ENCODE results near the gene APCDD1. TPM values are rescaled to one million over a fixed set of nuclear protein-coding genes. Genes with fewer than 3 reads are reported as not detected.

The APCDD1 gene
- total RNA-seq, 1 donor from 2014 or later, result 1.9 TPM

DNA sequence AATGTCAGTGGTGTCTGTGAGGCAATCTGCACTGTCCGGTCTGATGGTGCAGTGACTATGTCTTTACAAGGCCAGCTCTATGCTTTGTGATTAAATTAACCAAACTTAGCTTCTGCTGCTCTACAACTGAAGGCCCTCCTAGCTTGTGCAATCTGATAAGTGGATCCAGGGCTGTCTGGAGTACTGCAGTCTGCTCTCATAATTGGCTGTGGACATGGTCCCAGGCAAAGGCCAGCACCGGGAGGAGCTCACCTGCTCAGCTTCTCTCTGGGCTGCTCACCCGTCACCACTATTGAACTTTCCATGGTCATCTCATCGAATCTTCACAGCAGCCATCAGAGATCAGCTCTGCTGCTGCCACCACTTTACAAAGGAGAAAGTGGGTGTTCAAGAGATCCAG, 13.0 kb upstream of the APCDD1 start:
- peaks cover 8% of the 10 kb centered on the region for H3K4me1 ChIP-seq
- H3K36me3 ChIP-seq, result no peaks in the 10 kb centered on the region
- H2AFZ ChIP-seq (replicated peaks), result no peak overlapping the region
- H3K4me3 Mint-ChIP-seq, result no peak overlapping the region
- peaks cover 29% of the 10 kb centered on the region for H3K4me1 Mint-ChIP-seq
- no peak overlapping the region for H3K27ac Mint-ChIP-seq
- H3K9me3 ChIP-seq (ENCODE audit: low read depth), result no peaks in the 10 kb centered on the region
- H3K36me3 Mint-ChIP-seq, result no peaks in the 10 kb centered on the region
- peaks cover 6% of the 10 kb centered on the region for H3K9me3 Mint-ChIP-seq
- TF ChIP-seq EZH2 (IDR thresholded peaks at IDR 0.05) (no peak), EZH2phosphoT487 (IDR thresholded peaks at IDR 0.05) (no peak)
- TF ChIP-seq, protein P1, sequence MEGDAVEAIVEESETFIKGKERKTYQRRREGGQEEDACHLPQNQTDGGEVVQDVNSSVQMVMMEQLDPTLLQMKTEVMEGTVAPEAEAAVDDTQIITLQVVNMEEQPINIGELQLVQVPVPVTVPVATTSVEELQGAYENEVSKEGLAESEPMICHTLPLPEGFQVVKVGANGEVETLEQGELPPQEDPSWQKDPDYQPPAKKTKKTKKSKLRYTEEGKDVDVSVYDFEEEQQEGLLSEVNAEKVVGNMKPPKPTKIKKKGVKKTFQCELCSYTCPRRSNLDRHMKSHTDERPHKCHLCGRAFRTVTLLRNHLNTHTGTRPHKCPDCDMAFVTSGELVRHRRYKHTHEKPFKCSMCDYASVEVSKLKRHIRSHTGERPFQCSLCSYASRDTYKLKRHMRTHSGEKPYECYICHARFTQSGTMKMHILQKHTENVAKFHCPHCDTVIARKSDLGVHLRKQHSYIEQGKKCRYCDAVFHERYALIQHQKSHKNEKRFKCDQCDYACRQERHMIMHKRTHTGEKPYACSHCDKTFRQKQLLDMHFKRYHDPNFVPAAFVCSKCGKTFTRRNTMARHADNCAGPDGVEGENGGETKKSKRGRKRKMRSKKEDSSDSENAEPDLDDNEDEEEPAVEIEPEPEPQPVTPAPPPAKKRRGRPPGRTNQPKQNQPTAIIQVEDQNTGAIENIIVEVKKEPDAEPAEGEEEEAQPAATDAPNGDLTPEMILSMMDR (IDR thresholded peaks at IDR 0.05), result no peak
- H3K27me3 ChIP-seq, result no peaks in the 10 kb centered on the region
- H3K27me3 Mint-ChIP-seq (ENCODE audit: insufficient read depth, low read depth), result peaks cover 2% of the 10 kb centered on the region
- H3K27ac ChIP-seq, result no peak overlapping the region
- no peaks in the 10 kb centered on the region for H3K79me2 ChIP-seq (ENCODE audit: low read depth)
- H3K4me3 ChIP-seq, result no peak overlapping the region
- no peaks in the 10 kb centered on the region for H3F3A ChIP-seq (ENCODE audit: low read depth)
- no peak for DNase-seq (ENCODE audit: low spot score)
- no peak overlapping the region for H3K9ac ChIP-seq
- H4K20me1 ChIP-seq (ENCODE audit: low read depth), result no peaks in the 10 kb centered on the region
- H3K4me2 ChIP-seq, result no peak overlapping the region

DNA sequence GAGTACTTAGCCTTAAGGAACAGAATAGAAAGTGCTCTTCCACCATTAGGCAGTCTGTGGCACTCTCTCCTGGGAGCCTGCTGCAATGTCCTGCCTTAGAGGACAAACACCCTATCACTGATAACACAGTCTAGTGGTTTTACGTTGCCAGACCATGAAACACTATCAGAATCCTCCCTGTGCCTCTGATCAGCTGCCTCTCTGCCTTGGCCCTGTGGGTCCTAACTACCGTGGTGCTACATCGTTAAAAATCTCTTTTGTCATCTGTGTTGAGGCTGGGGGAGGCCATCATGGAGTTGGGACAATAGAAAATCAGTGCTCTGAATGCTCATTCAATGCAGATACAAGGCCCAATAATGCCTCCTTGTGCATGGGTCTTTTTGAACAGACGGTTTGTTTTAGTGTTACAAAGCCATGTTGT, 11.9 kb upstream of the APCDD1 start:
- H4K20me1 ChIP-seq (ENCODE audit: low read depth), result no peaks in the 10 kb centered on the region
- Mint-ChIP-seq H3K36me3 (no peaks in the 10 kb centered on the region), H3K4me3 (no peak overlapping the region), H3K9me3 (peaks cover 6% of the 10 kb centered on the region), H3K4me1 (peaks cover 23% of the 10 kb centered on the region), H3K27me3 (ENCODE audit: insufficient read depth, low read depth) (peaks cover 3% of the 10 kb centered on the region), H3K27ac (no peak overlapping the region)
- H3K9me3 ChIP-seq (ENCODE audit: low read depth), result no peaks in the 10 kb centered on the region
- no peak overlapping the region for H3K4me3 ChIP-seq
- H3K79me2 ChIP-seq (ENCODE audit: low read depth), result no peaks in the 10 kb centered on the region
- no peaks in the 10 kb centered on the region for H3K36me3 ChIP-seq
- DNase-seq (ENCODE audit: low spot score), result peak; percentile 16
- H3F3A ChIP-seq (ENCODE audit: low read depth), result no peaks in the 10 kb centered on the region
- H3K4me1 ChIP-seq, result peaks cover 14% of the 10 kb centered on the region
- no peak overlapping the region for H3K27ac ChIP-seq
- H2AFZ ChIP-seq (replicated peaks), result no peak overlapping the region
- no peak overlapping the region for H3K9ac ChIP-seq
- H3K27me3 ChIP-seq, result no peaks in the 10 kb centered on the region
- no peak overlapping the region for H3K4me2 ChIP-seq
- TF ChIP-seq EZH2phosphoT487 (IDR thresholded peaks at IDR 0.05) (no peak), EZH2 (IDR thresholded peaks at IDR 0.05) (no peak)
- TF ChIP-seq, protein P1 (IDR thresholded peaks at IDR 0.05), result no peak

DNA sequence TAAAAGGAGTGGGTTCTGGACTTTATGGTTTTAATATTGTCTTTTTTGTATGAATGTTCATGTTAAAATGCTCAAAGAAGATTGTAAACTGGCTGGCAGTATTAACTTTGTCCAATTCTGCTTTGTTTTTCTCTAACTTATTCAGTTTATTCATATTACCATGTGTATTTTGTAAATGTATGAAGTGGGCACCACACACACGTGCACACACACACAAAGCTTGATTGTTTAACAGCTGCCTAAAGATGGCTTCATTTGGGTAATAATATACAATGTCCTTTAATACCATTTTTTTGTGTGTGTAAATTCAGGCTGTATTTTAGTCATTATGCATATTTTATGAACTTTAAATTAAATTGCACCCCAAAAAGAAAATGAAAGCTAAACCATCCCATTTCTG, 11.4 kb upstream of the APCDD1 start:
- Histone ChIP-seq H3K4me1 (peaks cover 14% of the 10 kb centered on the region), H3K4me2 (no peak overlapping the region), H3K9ac (no peak overlapping the region), H3K79me2 (ENCODE audit: low read depth) (no peaks in the 10 kb centered on the region), H3K36me3 (no peaks in the 10 kb centered on the region), H3K27ac (no peak overlapping the region), H3F3A (ENCODE audit: low read depth) (no peaks in the 10 kb centered on the region), H3K4me3 (no peak overlapping the region), H3K27me3 (no peaks in the 10 kb centered on the region), H4K20me1 (ENCODE audit: low read depth) (no peaks in the 10 kb centered on the region), H3K9me3 (ENCODE audit: low read depth) (no peaks in the 10 kb centered on the region), H2AFZ (replicated peaks) (no peak overlapping the region)
- DNase-seq (ENCODE audit: low spot score), result no peak
- peaks cover 10% of the 10 kb centered on the region for H3K9me3 Mint-ChIP-seq
- no peak overlapping the region for H3K4me3 Mint-ChIP-seq
- H3K27me3 Mint-ChIP-seq (ENCODE audit: insufficient read depth, low read depth), result peaks cover 6% of the 10 kb centered on the region
- peaks cover 23% of the 10 kb centered on the region for H3K4me1 Mint-ChIP-seq
- TF ChIP-seq EZH2 (IDR thresholded peaks at IDR 0.05) (no peak), EZH2phosphoT487 (IDR thresholded peaks at IDR 0.05) (no peak)
- TF ChIP-seq, protein P1 (IDR thresholded peaks at IDR 0.05), result no peak
- H3K27ac Mint-ChIP-seq, result no peak overlapping the region
- H3K36me3 Mint-ChIP-seq, result no peaks in the 10 kb centered on the region

Measured in neural progenitor cell (in vitro differentiated cells).